SW 1271 (cell line): ENCODE results near the gene KRT2.

Experiments
- DNase-seq, 2 experiments: peaks; one replicate each; lab custom pipeline; 2025; lab: John Stamatoyannopoulos, UW

KRT2 gene

DNA sequence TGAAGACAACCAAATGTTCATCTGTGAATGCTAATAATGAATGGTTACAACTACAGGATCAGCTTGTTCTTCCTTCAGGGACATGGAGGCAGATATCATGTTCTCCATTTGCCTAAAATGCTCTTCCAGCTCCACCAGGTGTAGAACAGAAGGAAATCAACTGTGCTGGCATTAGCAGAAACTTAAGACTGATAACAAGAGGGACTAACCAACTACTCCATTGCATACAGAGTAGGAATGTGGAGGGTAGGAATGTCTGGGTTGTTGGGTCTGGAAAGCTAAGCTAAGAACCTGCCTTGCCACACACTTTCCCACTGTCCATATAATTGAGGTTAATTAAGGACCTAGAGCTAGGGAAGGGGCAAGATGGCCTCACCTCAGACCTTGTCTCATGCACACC lies 11.4 kb upstream of the KRT2 start:
- DNase-seq, result no peak

DNA sequence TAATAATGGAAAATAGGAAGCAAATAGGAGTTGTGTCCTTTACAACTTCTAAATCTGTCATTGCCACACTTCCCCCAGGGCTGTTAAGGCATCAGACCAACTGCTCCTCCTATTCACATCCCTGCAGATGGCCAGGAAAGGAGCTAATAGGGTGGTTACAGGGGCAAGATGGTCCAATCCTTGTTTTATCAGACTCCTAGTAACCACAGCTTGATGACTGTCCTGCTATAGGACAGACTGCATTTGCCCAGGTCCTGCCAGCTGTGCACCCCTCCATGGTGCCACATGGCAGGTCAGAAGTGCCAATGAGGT lies 10.9 kb upstream of the KRT2 start:
- no peak for DNase-seq

DNA sequence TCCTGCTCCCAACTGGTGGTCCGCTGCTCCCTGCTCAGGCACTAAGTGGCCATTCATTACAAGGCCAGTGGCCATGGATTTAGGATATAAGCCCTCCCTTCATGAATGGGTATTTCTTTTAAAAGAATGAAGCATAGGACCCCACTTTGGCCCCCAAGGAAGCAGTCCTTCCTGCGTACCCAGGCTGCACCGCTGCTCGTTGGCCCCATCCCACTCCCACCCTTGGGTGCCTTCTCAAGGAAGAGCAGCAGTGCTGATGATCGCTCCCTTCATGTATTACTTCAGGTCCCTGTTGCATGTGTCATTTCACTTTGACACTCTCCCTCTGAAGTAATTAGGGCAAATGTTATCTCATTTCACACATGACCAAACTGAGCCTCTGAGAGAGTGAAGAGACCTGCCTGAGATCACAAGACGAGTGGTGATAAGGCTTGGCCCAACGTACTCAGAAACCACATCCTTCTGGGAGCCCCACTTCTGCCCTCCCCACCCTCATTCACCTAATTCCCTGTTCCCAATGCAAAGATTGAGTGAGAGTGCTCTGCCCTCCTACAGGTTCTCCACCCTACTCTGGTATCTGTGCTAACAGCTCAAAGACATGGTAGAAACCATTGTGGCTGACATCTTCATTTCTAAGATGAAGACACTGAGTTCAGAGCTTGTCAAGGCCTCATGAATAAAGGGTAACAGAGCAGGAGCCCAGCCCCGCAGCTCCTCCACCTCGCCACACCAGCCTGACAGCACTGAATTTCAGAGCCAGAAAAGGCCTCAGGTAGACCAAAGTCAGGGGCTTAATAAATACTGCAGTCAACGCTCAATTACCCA lies 10.3 kb upstream of the KRT2 start:
- DNase-seq, result no peak

DNA sequence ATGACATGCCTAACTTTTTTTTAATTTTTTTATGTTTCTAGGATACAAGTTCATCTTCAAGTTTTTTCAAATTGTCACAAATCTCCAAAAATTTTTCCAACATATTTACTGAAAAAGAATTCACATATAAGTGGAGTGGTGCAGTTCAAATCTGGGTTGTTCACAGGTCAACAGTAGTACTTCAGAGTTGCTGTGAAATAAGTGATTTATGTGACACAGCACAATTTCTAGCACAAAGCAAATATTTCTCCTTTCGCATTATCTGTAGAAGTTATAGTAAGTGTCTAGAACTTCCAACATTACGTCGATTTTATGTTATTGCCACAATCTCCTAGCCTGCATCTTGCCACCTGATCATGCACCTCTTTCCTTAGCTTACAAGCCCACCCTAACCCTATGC lies 9.7 kb upstream of the KRT2 start:
- DNase-seq, result no peak

DNA sequence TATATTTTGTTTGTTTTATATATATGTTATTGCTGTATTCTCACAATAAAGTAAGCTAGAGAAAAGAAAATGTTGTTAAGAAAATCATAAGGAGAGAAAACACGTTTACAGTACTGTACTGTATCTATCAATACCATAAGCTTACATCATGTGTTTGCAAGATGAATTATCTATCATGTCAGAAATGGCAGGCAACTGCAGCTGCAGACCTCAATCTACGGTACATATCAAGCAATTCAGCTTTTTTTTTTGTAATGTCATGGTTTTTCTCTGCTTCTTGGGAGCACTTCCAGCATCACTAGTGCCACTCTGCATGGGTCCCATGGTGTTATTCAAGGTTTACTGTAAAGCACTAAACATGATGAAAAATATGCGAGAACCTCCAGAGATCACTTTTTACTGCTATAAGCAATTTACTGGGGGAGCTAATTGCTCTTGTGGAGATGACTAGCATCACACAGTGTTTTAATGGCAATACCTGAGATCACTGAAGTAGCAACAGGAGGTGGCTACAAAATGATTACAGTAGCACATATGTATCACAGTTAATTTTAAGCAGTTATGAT lies 9.0 kb upstream of the KRT2 start:
- DNase-seq, result no peak

DNA sequence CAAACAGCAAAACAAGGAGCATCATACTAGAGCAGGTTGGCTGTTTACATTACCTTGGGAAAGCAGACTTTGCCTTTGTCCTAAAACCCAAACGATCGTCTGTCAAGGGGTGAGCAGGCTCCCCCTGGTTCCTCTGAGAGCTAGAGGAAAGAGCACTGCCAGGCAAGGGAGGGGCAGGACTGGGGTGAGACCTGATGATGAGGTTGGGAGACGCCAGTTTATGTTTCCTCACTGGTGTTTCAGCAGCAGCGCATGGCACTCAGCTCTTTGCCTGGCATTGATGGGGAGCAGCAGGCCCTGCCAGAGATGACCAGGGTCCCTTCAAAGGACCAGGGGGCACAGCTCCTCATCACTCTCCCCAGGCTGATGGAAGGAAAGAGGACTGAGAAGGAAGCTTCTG lies 7.9 kb upstream of the KRT2 start:
- DNase-seq, result no peak

DNA sequence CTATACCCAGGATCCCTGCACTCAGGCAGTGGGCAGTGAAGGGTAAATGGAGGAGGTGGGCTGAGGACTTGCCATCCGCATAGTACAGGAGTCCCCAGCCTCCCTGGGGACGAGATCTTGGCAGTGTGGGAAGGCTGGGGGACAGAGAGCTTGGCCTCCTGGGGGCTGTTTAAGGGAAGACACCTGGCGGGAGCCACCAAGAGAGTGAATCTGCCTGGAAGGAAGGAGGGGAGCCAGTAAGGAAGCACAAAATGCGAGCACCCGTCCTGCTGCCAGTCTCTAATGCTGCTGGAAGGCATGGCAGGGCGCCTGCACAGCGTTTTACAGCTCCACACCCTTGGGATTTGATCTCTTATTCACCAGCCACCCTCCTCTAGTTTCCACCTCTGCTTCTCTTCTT lies 7.4 kb upstream of the KRT2 start:
- DNase-seq, result no peak

DNA sequence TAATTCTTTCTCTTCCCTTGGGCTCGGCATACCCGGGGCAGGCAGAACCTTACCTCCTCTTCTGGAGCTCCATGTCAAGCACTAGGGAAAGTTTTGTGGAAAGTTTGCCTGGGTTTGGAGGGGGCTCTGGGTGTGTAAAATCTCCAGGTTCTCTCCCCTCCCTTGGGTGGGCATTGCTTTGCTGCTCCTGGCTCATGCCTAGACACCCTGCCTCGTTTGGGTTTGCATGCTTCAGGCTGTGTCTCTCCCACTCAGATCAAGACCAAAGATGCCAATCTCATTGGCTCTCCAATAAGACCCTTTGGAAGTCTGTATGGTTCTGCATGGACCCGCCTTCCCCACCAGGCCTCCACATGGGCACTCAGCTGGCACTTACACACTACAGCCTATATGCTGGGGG lies 6.2 kb upstream of the KRT2 start:
- DNase-seq, result no peak

DNA sequence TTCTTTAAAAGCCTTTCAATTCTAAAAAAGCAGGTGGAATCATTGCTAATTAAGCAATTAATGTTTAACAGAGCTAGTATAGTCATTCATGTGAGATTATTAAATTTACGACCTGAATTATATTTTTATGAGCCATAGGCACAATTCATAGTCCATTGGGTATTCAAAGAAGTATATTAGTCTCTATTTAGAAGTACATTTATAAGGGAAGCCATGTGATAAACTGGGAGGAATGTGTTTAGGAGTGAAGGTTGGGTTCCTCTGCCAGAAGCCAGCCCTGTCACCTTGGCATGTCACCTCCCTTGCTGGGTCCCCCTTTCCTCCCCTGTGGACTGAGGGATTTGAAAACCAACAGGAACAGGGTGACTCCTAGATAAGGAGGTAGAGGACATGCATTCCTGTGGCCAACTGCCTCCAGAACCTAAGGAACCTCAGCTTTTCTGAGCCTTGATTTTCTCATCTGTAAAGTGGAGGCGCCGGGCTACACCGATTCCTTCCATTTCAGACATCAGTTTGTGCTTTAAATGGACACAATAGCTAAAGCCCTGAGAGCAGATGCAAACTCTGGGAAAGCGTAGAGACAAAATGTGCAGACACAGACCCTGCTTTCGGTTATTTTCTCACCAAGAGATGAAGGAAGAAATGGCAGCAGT lies 5.4 kb upstream of the KRT2 start:
- no peak for DNase-seq

DNA sequence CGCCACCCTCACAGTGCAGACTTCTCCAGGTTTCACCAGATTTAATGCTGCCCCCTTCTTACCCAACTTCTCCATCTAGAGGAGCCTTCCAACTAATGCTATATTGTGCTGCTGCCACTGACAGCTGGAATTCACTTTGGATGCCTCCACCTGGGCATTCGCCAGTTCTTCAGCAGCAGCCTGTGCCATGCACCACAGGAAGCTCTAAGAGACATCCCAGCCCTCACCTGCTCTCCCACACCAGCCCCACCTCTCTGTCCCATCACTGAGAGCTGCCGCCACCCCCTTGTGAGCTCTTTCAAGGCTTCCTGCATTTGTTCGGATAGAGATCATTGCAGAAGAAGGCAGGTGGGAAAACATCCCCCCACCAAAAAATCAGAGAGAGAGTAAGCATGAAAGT lies 4.6 kb upstream of the KRT2 start:
- DNase-seq, result no peak

DNA sequence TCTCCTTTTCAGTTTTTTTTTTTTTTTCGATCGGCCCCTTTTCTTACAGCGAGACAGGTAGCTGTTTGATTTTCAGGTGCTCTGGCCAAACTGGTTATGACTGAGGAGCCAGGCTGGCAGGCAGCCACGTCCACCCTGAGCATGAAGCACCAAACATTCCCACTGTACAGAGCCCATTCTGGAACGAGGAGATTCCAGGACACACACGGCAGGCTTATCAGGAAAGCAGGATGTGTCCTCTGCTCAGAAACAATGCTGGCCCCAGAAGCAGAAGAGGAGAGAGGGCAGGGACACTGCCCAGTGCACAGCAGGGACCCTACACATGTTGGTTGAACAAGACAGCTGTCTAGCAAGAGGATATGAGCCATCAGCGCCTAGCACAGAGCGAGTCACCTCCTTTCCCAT lies 3.7 kb upstream of the KRT2 start:
- DNase-seq, result peak in 1 of 2 experiments; percentile 12

DNA sequence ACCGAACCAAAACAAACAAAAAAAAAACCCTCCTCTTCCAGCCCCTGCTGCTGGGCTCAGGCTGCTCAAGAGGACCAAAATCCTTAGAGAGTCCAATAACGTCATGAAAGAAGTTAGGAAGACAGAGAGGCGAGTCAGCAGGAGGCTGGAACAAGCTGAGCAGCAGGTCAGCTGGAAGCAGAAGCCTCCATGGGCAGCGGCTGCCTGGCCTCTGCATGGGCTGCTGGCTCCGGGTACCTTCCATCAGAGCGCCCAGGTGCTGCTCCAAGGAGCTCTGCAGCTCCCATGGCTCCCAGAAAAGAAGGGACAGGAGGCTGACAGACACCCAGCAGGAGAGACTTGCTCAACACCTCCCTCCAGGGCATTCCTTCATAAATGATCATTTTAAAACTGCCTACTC lies 3.2 kb upstream of the KRT2 start:
- DNase-seq, result no peak

DNA sequence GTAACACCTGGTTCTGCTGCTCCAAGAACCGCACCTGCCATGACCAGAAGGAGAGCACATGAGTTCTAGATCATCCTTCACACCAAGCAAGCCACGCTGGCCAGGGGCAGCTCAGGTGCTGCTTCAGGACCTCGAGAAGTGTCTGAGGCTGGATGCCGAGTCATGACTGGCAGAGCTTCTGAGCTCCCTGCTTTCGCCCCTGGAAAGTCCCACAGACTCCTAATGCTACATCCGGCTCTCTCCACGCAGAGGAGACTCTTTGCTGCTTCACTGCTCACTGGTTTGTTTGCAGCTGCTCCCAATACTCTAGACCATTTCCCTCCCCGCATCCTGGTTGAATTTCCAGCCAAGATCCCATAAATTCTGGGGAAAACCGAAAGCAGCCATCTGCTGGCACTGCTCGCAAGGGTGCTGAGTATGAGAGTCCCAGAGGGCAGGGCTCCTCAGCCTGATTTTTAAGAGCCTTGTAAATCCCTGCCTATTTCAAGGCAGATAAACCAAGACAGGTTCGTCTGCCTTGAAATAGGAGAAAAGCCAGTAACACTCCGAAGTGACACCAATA lies 1.4 kb downstream of the KRT2 start:
- no peak for DNase-seq

DNA sequence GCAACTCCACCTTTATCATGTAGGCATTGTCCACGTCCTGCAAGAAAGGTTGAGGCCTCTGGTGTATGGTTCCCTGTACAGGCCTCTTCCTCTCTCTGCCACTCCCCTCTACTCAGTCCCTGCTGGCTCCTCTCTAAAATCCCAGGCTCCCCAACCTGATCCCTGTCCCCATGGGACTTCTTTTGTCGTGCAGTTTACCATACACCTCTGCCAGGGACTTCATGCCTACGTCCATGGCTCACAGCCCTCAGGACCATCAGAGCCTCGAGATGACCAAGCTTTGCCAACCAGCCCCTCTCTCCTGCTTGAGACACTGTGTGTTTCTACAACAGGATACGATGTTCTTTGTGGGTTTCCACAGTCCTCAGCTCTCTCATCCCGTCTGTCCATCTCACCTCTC lies 2.9 kb downstream of the KRT2 start:
- DNase-seq, result no peak

DNA sequence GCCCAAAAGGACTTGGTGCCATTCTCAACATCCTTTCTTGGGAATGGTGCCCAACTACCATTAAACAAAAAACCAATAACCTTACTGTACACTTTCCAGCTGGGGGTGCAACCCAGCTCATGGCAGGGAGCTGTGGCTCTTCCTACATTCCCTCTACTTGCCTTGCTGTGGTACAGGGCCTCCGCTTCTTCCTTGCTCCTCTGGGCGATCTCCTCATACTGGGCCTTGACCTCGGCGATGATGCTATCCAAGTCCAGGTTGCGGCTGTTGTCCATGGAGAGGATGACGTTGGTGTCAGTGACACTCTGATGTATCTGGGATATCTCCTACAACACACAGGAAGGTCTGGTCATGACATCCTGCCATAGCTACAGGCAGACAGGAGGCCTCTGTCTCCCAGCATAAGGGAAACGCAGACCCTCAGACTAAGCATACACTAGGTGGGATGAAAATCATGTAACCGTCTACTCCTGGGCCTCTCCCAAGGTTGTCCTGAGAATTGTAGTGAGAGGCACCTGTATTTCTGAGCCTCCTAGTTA lies 3.9 kb downstream of the KRT2 start:
- DNase-seq, result no peak

DNA sequence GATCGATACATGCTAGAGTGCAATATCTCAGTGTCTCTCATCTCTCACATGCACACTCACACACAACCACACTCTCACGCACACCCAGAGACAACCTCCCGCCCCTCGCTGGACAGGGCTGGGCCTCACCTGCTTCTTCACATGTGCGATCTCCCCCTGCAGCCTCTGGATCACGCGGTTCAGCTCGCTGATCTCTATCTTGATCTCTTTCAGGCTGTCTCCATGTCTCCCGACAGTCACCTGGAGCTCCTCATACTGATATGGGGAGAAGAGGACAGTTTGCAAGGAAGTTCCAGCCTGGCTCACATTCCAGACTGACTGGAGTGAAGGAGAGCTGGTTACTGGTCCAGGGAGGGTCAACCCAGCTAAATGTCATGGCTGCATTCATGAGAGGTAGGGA lies 4.4 kb downstream of the KRT2 start:
- DNase-seq, result no peak

DNA sequence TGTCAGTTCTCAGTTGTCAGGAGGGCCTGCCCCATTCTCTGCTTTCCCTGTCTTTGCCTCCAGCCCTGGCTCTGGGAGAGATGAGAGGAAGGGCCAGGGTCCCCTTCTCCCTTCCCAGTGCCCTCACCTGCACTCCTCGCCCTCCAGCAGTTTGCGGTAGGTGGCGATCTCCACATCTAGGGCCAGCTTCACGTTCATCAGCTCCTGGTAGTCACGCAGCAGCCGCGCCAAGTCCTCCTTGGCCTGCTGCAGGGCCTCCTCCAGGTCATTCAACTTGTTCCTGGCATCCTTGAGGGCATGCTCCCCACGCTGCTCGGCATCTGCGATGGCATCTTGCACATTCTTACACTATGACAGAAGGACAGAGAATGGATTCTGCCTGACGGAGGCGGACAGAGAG lies 5.4 kb downstream of the KRT2 start:
- DNase-seq, result no peak

DNA sequence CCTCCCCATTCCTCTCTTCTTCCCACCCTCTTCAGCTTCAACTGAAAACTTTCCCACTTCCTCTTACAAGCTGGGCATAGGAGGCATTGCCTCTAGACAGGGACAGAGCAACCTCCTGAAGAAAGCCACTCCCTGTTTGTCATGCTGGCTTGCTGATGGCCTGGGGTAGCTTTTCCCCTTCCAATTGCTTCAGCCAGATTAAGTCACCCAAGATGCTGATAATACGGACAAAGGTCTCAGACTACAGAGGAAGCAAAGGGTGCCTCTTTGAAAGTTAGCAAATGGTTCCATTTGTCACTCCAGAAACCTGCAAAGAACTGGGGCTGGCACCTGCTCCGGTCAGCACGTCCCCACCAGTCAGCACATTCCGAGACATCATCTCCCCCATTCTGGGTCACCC lies 6.0 kb downstream of the KRT2 start:
- no peak for DNase-seq

DNA sequence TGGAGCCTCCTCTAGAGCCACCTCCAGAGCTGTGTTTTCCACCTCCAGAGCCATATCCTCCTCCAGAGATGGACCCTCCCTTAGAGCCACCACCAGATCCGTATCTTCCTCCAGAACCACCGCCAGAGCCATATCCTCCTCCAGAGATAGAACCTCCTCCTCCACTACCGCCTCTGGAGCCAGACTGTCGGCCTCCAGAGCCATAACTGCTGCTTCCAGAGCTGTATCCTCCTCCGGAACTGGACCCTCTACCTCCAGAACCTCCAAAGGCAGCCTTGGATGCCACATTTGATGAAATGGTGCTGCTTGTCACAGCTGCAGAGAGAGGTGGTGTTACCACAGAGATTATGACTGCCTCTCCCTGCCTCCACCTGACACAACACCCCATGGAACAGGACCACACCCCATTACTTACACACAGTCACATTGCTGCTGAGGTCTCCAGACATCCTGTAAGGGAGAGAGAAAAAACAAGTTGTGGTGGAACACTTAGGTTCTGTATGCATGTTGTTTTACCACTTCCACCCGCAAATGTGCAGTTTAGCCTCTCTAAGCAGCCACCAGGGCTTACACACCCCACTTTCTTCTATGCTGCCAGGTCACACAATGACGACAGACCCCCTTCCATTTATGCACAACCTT lies 6.8 kb downstream of the KRT2 start:
- no peak for DNase-seq

DNA sequence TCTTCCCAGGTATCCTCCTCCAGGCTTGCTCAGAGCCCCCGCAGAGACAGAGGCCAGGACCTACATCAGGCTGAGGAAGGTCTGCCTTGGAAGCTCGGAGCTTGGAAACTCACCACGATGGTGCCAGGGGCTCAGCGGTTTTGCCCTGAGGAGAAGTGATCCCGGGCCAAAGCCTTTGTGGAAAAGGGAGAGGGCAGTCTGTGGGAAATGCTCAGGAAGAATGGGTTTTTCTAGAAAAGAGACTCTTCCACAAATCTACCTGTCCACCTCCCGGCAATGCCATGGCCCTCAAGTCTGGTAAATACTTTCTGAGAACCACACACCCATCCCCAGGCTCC lies 8.0 kb downstream of the KRT2 start:
- no peak for DNase-seq

DNA sequence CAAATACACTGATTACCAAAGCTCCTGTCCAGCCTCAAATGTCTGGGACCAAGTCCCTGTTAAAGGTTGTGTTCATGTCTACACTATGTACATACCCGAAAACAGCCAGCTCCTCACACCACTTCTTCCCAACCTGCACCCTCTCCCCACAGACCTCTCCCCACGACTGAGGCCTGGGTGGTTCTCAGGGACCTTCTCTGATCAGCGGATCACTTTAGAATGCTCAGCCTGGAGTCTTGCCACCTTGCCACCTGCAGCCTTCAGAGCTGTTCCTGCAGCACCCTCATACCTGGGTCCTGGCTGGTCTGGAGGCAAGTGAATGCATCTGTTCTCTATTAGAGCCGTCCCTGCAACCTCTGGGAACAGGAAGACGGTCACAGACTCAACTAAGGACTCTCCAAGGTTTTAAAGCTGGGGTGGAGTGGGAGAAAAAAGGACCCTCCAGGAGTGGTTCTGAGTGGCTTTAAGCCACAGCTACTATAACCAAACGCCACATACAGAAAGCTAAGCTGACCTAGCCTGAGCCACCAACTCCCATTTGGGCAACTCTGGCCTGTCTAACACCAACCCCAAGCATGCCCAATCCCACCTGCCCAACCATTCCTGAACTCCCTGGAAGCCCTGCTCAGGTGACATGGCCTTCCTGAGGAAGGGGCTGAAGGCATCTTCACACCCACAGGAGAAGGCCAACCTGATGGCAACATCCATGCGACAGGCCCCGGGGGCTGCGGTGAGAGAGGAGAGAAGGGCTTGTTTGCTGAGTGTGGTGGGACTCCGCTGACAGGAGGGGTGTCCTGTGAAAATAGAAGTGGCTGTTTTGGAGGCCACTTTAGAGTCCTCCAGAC lies 8.6 kb downstream of the KRT2 start:
- DNase-seq, result no peak

DNA sequence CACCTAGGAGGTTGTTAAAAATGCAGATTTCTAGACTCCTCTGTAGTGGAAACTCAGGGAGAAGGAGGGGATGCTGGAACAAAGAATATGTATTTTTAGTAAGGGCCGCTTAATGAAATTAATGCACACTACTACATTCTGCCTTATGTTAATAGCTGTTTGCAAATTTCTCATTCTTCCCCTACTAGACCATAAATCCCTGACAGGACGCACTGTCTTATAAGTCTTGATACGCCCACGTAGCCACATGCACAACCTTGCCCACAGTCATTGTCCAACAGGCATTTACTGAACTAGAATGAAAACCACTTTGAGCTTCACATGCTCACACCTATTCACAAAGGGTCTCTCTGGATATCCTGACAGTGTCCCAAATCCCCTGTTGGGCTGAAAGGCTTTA lies 10.5 kb downstream of the KRT2 start:
- DNase-seq, result no peak
